ENCODE data around the gene SCN7A.

The SCN7A gene

DNA sequence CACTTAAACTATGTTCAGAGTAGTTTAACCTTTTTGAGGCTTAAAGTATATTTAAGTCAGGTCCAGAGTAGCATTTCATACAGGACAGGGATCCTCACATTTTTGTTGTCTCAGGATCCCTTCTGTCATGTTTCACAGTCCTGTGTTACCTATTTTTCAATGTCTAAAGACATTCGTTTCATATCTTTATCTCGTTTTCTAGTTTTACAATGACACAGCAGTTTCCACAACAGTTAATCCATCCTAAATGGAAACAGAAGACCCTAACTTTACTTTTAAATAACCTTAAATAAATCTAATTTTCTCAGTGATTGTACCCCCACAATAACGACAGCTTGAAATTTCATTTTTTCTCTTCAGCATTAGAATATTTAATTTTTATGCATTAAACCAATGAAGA lies 101.0 kb downstream of the SCN7A start:
- Histone ChIP-seq H3K36me3 (replicated peaks) (no peaks in the 10 kb centered on the region), H3K4me3 (ENCODE audit: low read depth, low read length) (no peak overlapping the region), H3K27ac (no peak overlapping the region), H3K27me3 (replicated peaks) (no peaks in the 10 kb centered on the region)
- no peak for DNase-seq
- TF ChIP-seq, protein P1, sequence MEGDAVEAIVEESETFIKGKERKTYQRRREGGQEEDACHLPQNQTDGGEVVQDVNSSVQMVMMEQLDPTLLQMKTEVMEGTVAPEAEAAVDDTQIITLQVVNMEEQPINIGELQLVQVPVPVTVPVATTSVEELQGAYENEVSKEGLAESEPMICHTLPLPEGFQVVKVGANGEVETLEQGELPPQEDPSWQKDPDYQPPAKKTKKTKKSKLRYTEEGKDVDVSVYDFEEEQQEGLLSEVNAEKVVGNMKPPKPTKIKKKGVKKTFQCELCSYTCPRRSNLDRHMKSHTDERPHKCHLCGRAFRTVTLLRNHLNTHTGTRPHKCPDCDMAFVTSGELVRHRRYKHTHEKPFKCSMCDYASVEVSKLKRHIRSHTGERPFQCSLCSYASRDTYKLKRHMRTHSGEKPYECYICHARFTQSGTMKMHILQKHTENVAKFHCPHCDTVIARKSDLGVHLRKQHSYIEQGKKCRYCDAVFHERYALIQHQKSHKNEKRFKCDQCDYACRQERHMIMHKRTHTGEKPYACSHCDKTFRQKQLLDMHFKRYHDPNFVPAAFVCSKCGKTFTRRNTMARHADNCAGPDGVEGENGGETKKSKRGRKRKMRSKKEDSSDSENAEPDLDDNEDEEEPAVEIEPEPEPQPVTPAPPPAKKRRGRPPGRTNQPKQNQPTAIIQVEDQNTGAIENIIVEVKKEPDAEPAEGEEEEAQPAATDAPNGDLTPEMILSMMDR (IDR thresholded peaks at IDR 0.05; ENCODE audit: low read depth, low read length, missing control alignments): no peak
- in situ Hi-C loops (cut with HindIII; ENCODE audit: low pct_ligation_motif_present, low sequenced_read_pairs): loop anchor here (25.0 kb wide), 1 partner anchor 206 kb away; no protein-coding TSS in a partner anchor

DNA sequence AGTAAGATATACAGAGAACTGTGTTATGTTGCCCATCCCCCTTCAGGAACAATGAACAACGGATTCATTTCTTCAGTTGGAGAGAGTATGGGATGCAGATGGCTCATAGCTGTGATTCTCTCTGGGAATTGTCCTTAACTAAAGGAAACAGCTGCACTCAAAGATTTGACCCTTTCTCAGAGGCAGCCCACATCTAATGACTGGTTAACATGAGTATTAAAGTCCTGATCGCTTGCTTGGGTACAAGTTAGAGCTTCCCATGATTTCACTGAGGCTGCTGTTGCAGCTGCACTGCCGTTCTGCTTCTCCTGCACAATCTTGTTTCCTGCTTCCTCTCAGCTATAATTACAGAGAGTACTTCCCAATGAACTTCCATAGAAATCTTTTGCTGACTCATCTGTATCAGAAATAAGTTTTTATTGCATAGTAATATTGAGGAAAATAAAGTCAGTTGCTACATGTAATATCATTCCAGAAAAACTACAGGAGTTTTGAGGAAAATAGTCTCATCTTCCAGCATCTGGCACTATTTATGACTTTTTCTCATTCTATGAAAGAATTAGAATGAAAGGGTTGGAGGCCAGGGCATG lies 105.5 kb downstream of the SCN7A start:
- no peak for DNase-seq
- no peak overlapping the region for H3K4me3 ChIP-seq (ENCODE audit: low read depth, low read length)
- H3K36me3 ChIP-seq (replicated peaks): no peaks in the 10 kb centered on the region
- in situ Hi-C loops (cut with HindIII; ENCODE audit: low pct_ligation_motif_present, low sequenced_read_pairs): loop anchor here (25.0 kb wide), 1 partner anchor 201 kb away; no protein-coding TSS in a partner anchor
- TF ChIP-seq, protein P1 (IDR thresholded peaks at IDR 0.05; ENCODE audit: low read depth, low read length, missing control alignments): no peak
- no peak overlapping the region for H3K27ac ChIP-seq
- H3K27me3 ChIP-seq (replicated peaks): no peaks in the 10 kb centered on the region

DNA sequence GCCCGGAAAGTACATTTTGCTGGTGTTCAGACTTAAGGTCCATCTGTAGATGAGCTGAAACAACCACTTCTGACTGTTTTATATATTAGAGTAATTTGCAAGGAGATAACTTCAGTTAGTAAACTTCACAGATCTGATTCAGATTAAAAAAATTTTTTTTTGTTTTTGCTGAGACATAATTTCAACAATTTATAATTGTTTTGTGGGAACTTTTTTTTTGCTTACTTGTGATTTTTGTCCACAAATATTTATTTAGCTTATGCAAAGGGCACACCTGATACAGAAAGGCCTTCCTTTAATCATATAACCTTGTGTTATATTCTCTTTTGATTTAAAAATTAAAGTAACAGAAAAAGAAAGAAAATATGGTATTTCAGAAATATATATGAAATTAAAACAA lies 108.7 kb downstream of the SCN7A start:
- H3K36me3 ChIP-seq (replicated peaks): no peaks in the 10 kb centered on the region
- TF ChIP-seq, protein P1 (IDR thresholded peaks at IDR 0.05; ENCODE audit: low read depth, low read length, missing control alignments): no peak
- no peak overlapping the region for H3K4me3 ChIP-seq (ENCODE audit: low read depth, low read length)
- no peak overlapping the region for H3K27ac ChIP-seq
- in situ Hi-C loops (cut with HindIII; ENCODE audit: low pct_ligation_motif_present, low sequenced_read_pairs): loop anchor here (25.0 kb wide), 1 partner anchor 198 kb away; no protein-coding TSS in a partner anchor
- DNase-seq: no peak
- no peaks in the 10 kb centered on the region for H3K27me3 ChIP-seq (replicated peaks)

DNA sequence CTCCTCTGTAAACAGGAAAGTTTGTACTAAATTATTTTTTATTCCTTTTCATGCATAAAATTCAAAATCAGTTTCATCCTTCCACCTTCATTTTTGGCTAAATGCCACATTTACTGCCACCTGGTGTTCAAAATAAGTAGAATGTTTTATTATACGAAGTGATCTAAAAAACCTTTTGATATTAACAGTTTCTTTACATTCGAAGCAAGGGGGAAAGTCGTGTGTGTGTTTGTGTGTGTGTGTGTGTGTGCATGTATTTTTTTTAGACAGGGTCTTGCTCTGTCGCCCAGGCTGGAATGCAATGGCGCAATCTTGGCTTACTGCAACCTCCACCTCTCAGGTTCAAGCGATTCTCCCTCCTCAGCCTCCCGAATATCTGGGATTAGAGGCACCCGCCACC lies 109.3 kb downstream of the SCN7A start:
- Histone ChIP-seq H3K27ac (no peak overlapping the region), H3K4me3 (ENCODE audit: low read depth, low read length) (no peak overlapping the region), H3K36me3 (replicated peaks) (no peaks in the 10 kb centered on the region), H3K27me3 (replicated peaks) (no peaks in the 10 kb centered on the region)
- in situ Hi-C loops (cut with HindIII; ENCODE audit: low pct_ligation_motif_present, low sequenced_read_pairs): loop anchor here (25.0 kb wide), 1 partner anchor 197 kb away; no protein-coding TSS in a partner anchor
- DNase-seq: no peak
- TF ChIP-seq, protein P1 (IDR thresholded peaks at IDR 0.05; ENCODE audit: low read depth, low read length, missing control alignments): peak; percentile 33

DNA sequence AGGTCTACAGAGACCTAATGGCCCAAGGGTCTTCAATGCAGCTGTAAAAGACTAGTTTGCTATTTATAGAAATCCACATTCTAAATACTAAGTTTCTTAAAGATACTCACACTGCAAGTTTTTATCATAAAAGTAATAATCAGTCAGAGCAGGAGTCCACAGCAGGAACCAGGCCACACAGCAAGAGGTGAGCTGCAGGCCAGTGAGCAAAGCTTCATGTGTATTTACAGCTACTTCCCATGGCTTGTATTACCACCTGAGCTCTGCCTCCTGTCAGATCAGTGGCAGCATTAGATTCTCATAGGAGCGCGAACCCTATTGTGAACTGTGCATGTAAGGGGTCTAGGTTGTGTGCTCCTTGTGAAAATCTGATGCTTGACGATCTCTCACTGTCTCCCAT lies 111.6 kb downstream of the SCN7A start:
- Histone ChIP-seq H3K36me3 (replicated peaks) (no peaks in the 10 kb centered on the region), H3K4me3 (ENCODE audit: low read depth, low read length) (no peak overlapping the region), H3K27me3 (replicated peaks) (no peaks in the 10 kb centered on the region), H3K27ac (no peak overlapping the region)
- TF ChIP-seq, protein P1 (IDR thresholded peaks at IDR 0.05; ENCODE audit: low read depth, low read length, missing control alignments): no peak
- no peak for DNase-seq
- in situ Hi-C loops (cut with HindIII; ENCODE audit: low pct_ligation_motif_present, low sequenced_read_pairs): loop anchor here (25.0 kb wide), 1 partner anchor 195 kb away; no protein-coding TSS in a partner anchor

DNA sequence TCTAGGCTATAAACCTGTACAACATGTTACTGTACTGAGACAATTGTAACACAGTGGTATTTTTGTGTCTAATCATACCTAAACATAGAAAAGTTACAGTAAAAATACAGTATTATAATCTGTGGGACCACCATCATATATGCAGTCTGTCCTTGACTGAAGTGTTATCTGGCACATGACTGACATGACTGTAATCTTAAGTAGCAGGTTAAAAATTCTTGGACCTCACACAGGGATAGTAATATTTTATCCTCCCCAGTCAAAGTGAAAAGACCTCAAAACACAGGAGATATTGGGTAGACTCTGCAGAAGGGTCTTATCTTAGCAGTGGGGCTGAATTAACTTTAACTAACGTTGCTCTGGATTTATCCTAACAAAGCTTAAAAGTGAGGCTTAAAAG lies 113.4 kb downstream of the SCN7A start:
- TF ChIP-seq, protein P1 (IDR thresholded peaks at IDR 0.05; ENCODE audit: low read depth, low read length, missing control alignments): no peak
- Histone ChIP-seq H3K36me3 (replicated peaks) (no peaks in the 10 kb centered on the region), H3K4me3 (ENCODE audit: low read depth, low read length) (no peak overlapping the region), H3K27me3 (replicated peaks) (no peaks in the 10 kb centered on the region), H3K27ac (no peak overlapping the region)
- no peak for DNase-seq
- in situ Hi-C loops (cut with HindIII; ENCODE audit: low pct_ligation_motif_present, low sequenced_read_pairs): loop anchor here (25.0 kb wide), 1 partner anchor 193 kb away; no protein-coding TSS in a partner anchor
